ENCODE results near the gene CEP290.
"Not testable (repeated sequence)": the region's sequence is repeated elsewhere in the genome, so short reads cannot be mapped to it uniquely, and the experiment has no call there.

CEP290 gene

DNA sequence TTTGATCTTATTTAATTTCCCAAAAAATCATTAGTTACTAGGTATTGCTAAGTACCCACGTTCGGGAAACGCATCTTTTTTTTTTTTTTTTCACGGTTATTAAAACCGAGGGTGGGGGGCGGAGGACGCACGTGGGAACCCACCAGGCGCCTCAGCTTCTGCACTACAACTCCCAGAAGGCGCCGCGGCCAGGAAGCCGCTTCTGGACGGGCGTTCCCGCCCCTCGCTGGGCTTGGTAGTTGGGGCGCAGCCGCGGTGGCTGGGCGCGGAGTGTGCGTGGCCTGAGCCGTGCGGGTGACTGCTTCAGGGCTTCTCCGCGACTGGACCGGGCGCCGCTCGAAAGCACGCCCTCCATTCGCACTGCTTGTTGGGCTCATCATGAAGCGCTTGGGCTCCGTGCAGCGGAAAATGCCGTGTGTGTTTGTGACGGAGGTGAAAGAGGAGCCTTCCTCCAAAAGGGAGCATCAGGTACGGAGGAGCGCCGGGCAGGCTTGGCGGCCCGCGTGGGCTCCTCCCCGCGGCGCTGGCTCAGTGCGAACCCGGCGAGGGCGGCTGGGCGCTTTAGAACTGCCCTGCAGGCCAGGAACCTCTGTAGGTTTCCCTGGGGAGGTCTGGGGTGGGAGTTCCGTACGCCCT is 106.5 kb downstream of the CEP290 start:
- DNase-seq (ENCODE audit: low read depth in 1 of 2, low spot score in 1 of 2), result peak; percentile 56 to 90
- H3K27ac ChIP-seq (replicated peaks), result peak overlapping the region; percentile 84
- peak; percentile 95 for TF ChIP-seq POLR2AphosphoS5 (IDR thresholded peaks at IDR 0.05; ENCODE audit: low read depth)
- no peak for TF ChIP-seq SPI1 (IDR thresholded peaks at IDR 0.05; ENCODE audit: borderline replicate concordance, low read depth)

DNA sequence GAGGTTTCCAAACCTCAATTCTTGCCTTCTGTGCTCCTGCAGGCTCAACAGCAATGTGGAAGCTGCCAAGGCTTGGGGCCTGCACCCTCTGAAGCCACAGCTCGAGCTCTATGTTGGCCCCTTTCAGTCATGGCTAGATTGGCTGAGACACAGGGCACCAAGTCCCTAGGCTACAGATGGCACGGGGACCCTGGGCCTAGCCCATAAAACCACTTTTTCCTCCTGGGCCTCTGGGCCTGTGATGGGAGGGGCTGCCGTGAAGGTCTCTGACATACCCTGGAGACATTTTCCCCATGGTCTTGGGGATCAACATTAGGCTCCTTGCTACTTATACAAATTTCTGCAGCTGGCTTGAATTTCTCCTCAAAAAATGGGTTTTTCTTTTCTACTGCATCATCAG is 110.7 kb downstream of the CEP290 start:
- DNase-seq (ENCODE audit: low read depth in 1 of 2, low spot score in 1 of 2); H3K4me3 ChIP-seq (replicated peaks; ENCODE audit: insufficient read depth, low read length); H3K27ac ChIP-seq (replicated peaks); H3K27me3 ChIP-seq (ENCODE audit: insufficient read depth, poor library complexity, severe bottlenecking): not testable (repeated sequence)

More for the DNA sequence above, 106.5 kb downstream of the CEP290 start:
- Histone ChIP-seq H3K4me3 (replicated peaks; ENCODE audit: insufficient read depth, low read length) (peak overlapping the region; percentile 79), H3K27me3 (ENCODE audit: insufficient read depth, poor library complexity, severe bottlenecking) (no peaks in the 10 kb centered on the region)

DNA sequence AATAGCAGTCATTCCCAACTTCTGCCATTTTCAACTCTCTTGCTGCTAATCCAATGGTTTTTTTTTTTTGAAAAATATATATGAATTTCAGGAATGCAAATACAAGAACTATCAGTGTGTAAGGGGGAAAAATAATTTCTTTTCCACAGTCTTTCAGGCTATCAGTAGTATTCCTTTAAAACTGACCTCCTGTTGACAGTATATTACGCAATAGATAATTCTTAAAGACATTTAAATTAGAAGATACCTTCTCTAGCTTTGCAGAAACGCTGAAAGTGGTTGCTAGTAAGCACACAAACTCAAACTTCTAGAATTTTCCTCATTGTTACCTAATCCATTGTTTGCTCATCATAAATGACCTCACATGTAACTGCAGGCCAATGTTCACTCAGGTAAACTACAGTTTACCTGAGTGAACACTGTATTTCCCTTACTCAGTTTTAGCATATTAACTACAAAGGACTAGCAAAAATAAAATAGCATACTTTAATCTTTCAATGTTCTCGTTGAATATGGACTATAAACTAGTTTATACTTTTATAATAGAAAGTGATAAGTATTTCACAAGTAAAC is 112.7 kb downstream of the CEP290 start, which contains the start of gene C12orf50:
C12orf50 (minus strand) TSS at position 309 of the 573 bp plus-strand sequence. CDS start 2,439 bp downstream, outside the sequence.
- Histone ChIP-seq H3K4me3 (replicated peaks; ENCODE audit: insufficient read depth, low read length) (no peak within 1 kb of the TSS), H3K27ac (replicated peaks) (no peak within 1 kb of the TSS), H3K27me3 (ENCODE audit: insufficient read depth, poor library complexity, severe bottlenecking) (no peaks in the 10 kb centered on the region)
- TF ChIP-seq, protein P1, sequence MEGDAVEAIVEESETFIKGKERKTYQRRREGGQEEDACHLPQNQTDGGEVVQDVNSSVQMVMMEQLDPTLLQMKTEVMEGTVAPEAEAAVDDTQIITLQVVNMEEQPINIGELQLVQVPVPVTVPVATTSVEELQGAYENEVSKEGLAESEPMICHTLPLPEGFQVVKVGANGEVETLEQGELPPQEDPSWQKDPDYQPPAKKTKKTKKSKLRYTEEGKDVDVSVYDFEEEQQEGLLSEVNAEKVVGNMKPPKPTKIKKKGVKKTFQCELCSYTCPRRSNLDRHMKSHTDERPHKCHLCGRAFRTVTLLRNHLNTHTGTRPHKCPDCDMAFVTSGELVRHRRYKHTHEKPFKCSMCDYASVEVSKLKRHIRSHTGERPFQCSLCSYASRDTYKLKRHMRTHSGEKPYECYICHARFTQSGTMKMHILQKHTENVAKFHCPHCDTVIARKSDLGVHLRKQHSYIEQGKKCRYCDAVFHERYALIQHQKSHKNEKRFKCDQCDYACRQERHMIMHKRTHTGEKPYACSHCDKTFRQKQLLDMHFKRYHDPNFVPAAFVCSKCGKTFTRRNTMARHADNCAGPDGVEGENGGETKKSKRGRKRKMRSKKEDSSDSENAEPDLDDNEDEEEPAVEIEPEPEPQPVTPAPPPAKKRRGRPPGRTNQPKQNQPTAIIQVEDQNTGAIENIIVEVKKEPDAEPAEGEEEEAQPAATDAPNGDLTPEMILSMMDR (IDR thresholded peaks at IDR 0.05; ENCODE audit: insufficient read depth, low read length), result no peak
- no peak for TF ChIP-seq SPI1 (IDR thresholded peaks at IDR 0.05; ENCODE audit: borderline replicate concordance, low read depth)
- no peak for TF ChIP-seq POLR2AphosphoS5 (IDR thresholded peaks at IDR 0.05; ENCODE audit: low read depth)
- no peak for TF ChIP-seq GABPA (IDR thresholded peaks at IDR 0.05; ENCODE audit: low read depth)
- TF ChIP-seq, protein P2, sequence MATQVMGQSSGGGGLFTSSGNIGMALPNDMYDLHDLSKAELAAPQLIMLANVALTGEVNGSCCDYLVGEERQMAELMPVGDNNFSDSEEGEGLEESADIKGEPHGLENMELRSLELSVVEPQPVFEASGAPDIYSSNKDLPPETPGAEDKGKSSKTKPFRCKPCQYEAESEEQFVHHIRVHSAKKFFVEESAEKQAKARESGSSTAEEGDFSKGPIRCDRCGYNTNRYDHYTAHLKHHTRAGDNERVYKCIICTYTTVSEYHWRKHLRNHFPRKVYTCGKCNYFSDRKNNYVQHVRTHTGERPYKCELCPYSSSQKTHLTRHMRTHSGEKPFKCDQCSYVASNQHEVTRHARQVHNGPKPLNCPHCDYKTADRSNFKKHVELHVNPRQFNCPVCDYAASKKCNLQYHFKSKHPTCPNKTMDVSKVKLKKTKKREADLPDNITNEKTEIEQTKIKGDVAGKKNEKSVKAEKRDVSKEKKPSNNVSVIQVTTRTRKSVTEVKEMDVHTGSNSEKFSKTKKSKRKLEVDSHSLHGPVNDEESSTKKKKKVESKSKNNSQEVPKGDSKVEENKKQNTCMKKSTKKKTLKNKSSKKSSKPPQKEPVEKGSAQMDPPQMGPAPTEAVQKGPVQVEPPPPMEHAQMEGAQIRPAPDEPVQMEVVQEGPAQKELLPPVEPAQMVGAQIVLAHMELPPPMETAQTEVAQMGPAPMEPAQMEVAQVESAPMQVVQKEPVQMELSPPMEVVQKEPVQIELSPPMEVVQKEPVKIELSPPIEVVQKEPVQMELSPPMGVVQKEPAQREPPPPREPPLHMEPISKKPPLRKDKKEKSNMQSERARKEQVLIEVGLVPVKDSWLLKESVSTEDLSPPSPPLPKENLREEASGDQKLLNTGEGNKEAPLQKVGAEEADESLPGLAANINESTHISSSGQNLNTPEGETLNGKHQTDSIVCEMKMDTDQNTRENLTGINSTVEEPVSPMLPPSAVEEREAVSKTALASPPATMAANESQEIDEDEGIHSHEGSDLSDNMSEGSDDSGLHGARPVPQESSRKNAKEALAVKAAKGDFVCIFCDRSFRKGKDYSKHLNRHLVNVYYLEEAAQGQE (IDR thresholded peaks at IDR 0.05; ENCODE audit: insufficient replicate concordance, low read depth), result no peak
- DNase-seq (ENCODE audit: low read depth in 1 of 2, low spot score in 1 of 2), result no peak

DNA sequence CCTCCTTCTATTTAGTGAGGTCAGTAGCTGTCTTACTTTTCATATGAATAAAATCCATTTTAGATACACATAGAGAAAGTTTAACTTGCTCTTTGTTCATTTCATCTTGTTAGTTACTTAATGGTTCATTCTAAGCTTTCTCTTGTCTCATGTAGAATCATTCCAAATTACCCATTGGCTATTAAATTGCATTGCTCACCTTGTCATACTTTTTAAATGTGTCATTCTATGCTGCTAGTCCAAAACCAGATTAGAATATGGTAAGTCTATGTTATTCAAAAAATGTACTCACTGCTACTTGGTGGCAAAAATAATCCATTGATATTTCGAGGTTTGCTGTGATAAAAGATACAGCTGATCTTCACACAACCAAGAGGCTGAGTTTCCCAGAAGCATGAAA is 115.7 kb downstream of the CEP290 start:
- no peak overlapping the region for H3K27ac ChIP-seq (replicated peaks)
- no peak for DNase-seq (ENCODE audit: low read depth in 1 of 2, low spot score in 1 of 2)
- no peaks in the 10 kb centered on the region for H3K27me3 ChIP-seq (ENCODE audit: insufficient read depth, poor library complexity, severe bottlenecking)
- TF ChIP-seq, protein P2 (IDR thresholded peaks at IDR 0.05; ENCODE audit: insufficient replicate concordance, low read depth), result no peak
- TF ChIP-seq GABPA (IDR thresholded peaks at IDR 0.05; ENCODE audit: low read depth) (no peak), SPI1 (IDR thresholded peaks at IDR 0.05; ENCODE audit: borderline replicate concordance, low read depth) (no peak), POLR2AphosphoS5 (IDR thresholded peaks at IDR 0.05; ENCODE audit: low read depth) (no peak)
- TF ChIP-seq, protein P1 (IDR thresholded peaks at IDR 0.05; ENCODE audit: insufficient read depth, low read length), result no peak
- H3K4me3 ChIP-seq (replicated peaks; ENCODE audit: insufficient read depth, low read length), result no peak overlapping the region

Data from HL-60 (cell line).